ENCODE data around the gene NHS.
A peak's percentile ranks its signal among the peaks of the same experiment; 100 is the strongest.

The NHS gene

DNA sequence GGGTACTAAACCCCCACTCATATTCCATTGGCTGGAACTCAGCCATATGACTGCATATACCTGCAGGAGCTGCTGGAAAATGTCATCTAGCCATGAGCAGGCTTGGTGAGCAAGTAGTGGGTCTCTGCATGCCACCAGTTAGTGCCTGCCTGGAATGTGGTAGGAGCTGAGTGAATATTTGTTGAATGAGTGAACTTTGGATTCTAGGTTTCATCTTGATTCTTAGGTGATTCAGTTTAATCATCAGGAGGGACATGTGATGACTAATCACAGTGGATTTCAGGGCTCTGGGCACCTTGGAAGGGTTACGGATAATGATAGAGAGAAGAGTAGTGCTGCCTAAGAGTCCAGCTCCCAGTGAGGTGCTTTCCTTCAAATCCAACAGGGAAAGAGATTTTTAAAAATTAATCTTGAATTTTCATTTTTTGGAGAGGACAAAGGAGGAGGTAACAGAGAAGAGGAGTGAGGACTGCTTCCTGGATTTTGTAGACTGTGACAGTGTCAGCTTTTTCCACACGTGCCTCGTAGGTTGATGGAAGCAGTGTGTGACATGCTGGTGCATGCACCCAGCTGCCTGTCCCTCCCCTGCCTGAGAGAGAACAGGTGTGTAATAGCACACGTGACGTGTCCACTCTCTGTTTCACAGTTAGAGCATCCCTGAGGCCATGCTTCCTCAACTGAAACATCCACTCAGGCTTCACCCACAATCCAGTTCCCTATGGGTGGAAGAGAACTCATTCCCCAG, 30.4 kb downstream of the NHS start:
- DNase-seq: peak; percentile 39
- Histone ChIP-seq H3K4me3 (ENCODE audit: low read depth, low read length) (no peak overlapping the region), H3K27ac (no peak overlapping the region), H3K27me3 (replicated peaks) (no peaks in the 10 kb centered on the region), H3K36me3 (replicated peaks) (no peaks in the 10 kb centered on the region)
- TF ChIP-seq, protein P1, sequence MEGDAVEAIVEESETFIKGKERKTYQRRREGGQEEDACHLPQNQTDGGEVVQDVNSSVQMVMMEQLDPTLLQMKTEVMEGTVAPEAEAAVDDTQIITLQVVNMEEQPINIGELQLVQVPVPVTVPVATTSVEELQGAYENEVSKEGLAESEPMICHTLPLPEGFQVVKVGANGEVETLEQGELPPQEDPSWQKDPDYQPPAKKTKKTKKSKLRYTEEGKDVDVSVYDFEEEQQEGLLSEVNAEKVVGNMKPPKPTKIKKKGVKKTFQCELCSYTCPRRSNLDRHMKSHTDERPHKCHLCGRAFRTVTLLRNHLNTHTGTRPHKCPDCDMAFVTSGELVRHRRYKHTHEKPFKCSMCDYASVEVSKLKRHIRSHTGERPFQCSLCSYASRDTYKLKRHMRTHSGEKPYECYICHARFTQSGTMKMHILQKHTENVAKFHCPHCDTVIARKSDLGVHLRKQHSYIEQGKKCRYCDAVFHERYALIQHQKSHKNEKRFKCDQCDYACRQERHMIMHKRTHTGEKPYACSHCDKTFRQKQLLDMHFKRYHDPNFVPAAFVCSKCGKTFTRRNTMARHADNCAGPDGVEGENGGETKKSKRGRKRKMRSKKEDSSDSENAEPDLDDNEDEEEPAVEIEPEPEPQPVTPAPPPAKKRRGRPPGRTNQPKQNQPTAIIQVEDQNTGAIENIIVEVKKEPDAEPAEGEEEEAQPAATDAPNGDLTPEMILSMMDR (IDR thresholded peaks at IDR 0.05; ENCODE audit: low read depth, low read length, missing control alignments): no peak
- in situ Hi-C loops (cut with HindIII; ENCODE audit: low pct_ligation_motif_present, low sequenced_read_pairs): no loop called here

DNA sequence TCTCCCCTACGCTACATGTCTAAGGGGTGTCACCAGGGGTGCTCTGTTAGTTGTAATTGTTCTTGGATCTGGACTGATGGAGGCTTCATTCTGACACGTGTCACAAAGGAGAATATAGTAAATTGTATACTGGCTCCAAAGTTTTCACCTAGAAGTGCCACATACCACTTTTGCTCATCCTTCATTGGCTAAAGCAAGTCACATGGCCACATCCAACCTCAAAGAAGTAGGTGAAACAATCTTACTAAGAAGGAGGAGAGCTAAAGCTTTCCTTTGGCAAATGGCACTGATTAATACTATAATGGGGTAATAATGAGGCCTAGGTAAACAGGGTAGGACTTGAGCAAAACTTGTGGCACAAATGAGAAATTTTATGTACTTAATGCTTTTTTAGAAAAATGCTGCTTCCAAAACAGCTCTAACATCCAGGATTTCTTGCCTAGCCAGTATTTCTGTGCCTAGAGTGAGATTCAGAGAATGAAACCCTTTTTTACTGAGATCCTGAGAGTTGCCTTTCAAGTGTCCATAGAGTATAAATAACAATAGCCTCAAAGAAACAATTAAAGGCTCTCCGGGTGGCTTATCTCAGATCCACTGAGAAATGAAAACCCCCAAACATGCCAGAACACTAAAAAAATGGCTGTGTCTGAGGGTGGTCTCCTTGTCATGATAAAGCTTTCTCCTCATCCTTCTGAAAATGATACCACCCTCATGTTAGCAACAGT, 34.7 kb downstream of the NHS start:
- Histone ChIP-seq H3K36me3 (replicated peaks) (no peaks in the 10 kb centered on the region), H3K27ac (no peak overlapping the region), H3K27me3 (replicated peaks) (no peaks in the 10 kb centered on the region), H3K4me3 (ENCODE audit: low read depth, low read length) (no peak overlapping the region)
- in situ Hi-C loops (cut with HindIII; ENCODE audit: low pct_ligation_motif_present, low sequenced_read_pairs): no loop called here
- TF ChIP-seq, protein P1 (IDR thresholded peaks at IDR 0.05; ENCODE audit: low read depth, low read length, missing control alignments): no peak
- DNase-seq: no peak

DNA sequence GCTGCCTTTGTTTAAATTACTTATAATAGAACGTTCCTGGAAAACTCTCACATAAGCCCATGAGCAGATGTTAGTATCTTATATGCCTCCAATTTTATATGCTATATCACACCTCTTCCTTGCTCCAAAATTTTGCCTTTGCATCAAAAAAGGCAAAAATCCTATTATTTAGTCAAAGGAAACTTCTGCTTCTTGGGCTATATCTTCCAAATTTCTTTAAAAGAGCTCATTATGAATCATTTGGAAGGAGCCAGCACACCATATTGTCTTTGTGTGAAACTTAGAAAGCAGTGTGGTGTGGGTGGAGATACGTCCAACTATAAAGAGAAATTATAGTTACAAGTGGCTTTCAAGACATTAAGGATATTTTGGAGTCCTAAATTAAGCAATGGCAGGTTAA, 35.7 kb downstream of the NHS start:
- in situ Hi-C loops (cut with HindIII; ENCODE audit: low pct_ligation_motif_present, low sequenced_read_pairs): no loop called here

DNA sequence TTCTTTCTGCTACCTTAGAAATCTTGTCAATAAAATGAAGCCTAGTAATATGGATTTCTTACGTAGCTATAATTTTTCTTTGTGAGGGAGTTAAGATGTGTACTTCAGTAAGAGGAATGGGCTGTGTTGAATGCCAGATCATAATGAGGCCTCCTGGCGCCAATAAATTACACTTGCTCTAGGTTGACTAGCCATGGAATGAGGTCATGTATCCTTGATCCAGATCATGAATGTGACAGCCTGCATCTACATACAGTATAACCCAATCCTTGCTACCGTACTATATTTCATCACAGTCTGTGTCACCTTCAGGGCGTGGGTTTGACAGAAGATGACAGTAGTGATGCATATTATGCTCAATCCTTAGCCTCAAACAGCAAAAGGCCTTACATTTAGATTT, 36.2 kb downstream of the NHS start:
- in situ Hi-C loops (cut with HindIII; ENCODE audit: low pct_ligation_motif_present, low sequenced_read_pairs): no loop called here
- TF ChIP-seq, protein P1 (IDR thresholded peaks at IDR 0.05; ENCODE audit: low read depth, low read length, missing control alignments): no peak
- Histone ChIP-seq H3K27me3 (replicated peaks) (no peaks in the 10 kb centered on the region), H3K36me3 (replicated peaks) (no peaks in the 10 kb centered on the region), H3K4me3 (ENCODE audit: low read depth, low read length) (no peak overlapping the region), H3K27ac (no peak overlapping the region)
- DNase-seq: no peak

More for the DNA sequence above, 35.7 kb downstream of the NHS start:
- TF ChIP-seq, protein P1 (IDR thresholded peaks at IDR 0.05; ENCODE audit: low read depth, low read length, missing control alignments): no peak
- no peak overlapping the region for H3K4me3 ChIP-seq (ENCODE audit: low read depth, low read length)
- H3K27ac ChIP-seq: no peak overlapping the region
- no peak for DNase-seq
- H3K36me3 ChIP-seq (replicated peaks): no peaks in the 10 kb centered on the region
- no peaks in the 10 kb centered on the region for H3K27me3 ChIP-seq (replicated peaks)

DNA sequence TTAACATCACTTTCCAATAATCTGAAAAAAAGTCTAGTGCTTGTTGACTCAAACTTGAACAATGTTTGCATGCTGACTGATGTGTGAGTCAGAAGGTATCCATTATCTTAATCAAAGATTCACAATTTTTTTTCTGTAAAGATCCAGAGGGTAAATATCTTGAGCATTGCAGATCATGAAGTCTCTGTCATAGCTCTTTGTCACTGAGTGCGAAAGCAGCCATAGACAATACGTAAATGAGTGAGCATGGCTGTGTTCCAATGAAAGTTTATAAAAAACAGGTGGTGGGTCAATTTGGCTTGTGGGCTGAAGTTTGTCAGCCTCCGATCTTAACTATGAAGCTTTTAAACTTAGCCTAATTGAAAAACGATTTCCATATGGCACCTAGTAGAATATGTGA, 37.7 kb downstream of the NHS start:
- no peaks in the 10 kb centered on the region for H3K36me3 ChIP-seq (replicated peaks)
- no peaks in the 10 kb centered on the region for H3K27me3 ChIP-seq (replicated peaks)
- H3K27ac ChIP-seq: peak overlapping the region; percentile 89
- in situ Hi-C loops (cut with HindIII; ENCODE audit: low pct_ligation_motif_present, low sequenced_read_pairs): no loop called here
- DNase-seq: peak; percentile 71
- H3K4me3 ChIP-seq (ENCODE audit: low read depth, low read length): no peak overlapping the region
- TF ChIP-seq, protein P1 (IDR thresholded peaks at IDR 0.05; ENCODE audit: low read depth, low read length, missing control alignments): no peak

All from brain microvascular endothelial cell (primary cell).